Aorta (tissue), 5 donors: ENCODE measurements around the gene ALPP. TPM values are rescaled to one million over a fixed set of nuclear protein-coding genes. Genes with fewer than 3 reads are reported as not detected.
"Not testable (repeated sequence)": the region's sequence is repeated elsewhere in the genome, so short reads cannot be mapped to it uniquely, and the experiment has no call there.

ENCODE experiments used
- ATAC-seq: fragments of 200-7000 bp; cut with Tn5 transposase; one replicate; pipeline ENCODE4 v1.9.1; 2022; ENCODE audit warnings: moderate library complexity; ENCODE audit not compliant: low FRiP score
- DNase-seq, 2 donors: peaks; one replicate each; pipeline ENCODE4 v3.0.0-alpha.2; 2020
- H3K27ac ChIP-seq, 2 donors: one replicate each; pipeline ENCODE4 v1.5.1; 2013; ENCODE audit warnings: low read length in 2 of 2, mild to moderate bottlenecking in 2 of 2, moderate library complexity in 2 of 2, control low read depth in 1 of 2, inconsistent platforms in 1 of 2, low read depth in 1 of 2
- H3K27me3 ChIP-seq, 2 donors: one replicate each; pipeline ENCODE4 v1.6.1; 2013; ENCODE audit warnings: control low read depth in 1 of 2, low read length in 1 of 2, mild to moderate bottlenecking in 1 of 2, moderate library complexity in 1 of 2; ENCODE audit not compliant: insufficient read depth in 2 of 2, control insufficient read depth in 1 of 2
- H3K36me3 ChIP-seq, 2 donors: one replicate each; pipeline ENCODE4 v1.6.1; 2013; ENCODE audit warnings: control low read depth in 1 of 2, low read length in 1 of 2, mild to moderate bottlenecking in 1 of 2; ENCODE audit not compliant: insufficient read depth in 2 of 2, control insufficient read depth in 1 of 2
- H3K4me1 ChIP-seq, 2 donors: one replicate each; pipeline ENCODE4 v1.6.1; 2013; ENCODE audit warnings: low read length in 2 of 2, control low read depth in 1 of 2, mild to moderate bottlenecking in 1 of 2, moderate library complexity in 1 of 2; ENCODE audit not compliant: insufficient read depth in 2 of 2, control insufficient read depth in 1 of 2
- H3K4me3 ChIP-seq, 2 donors: one replicate each; pipeline ENCODE4 v1.5.1; 2013; ENCODE audit warnings: low read length in 2 of 2, control low read depth in 1 of 2, mild to moderate bottlenecking in 1 of 2
- H3K9me3 ChIP-seq: one replicate; pipeline ENCODE4 v1.6.1; 2013; ENCODE audit warnings: mild to moderate bottlenecking, low read length; ENCODE audit not compliant: control insufficient read depth
- WGBS, 2 donors: extraction: QIAGEN DNeasy Blood & Tissue Kit; methylation state at CpG; one replicate each; pipeline ENCODE4 v1.1.7; 2013; 5-methylcytosine and 5-hydroxymethylcytosine counted together
- intact Hi-C, 2 donors: fragments of 100-400 bp; cut with DNase I; formaldehyde crosslinking; loops; one replicate each; pipeline versions ENCODE4 v1.14.2 to v1.15.0; 2022
- polyA plus RNA-seq, 2 donors: library from polyadenylated mRNA; stranded (reverse); fragments of 200-250 nt; gene quantifications; one replicate each; pipeline ENCODE4 v1.2.3, GENCODE V29; 2013
- total RNA-seq, 2 donors: library from RNA; stranded (reverse); fragmentation: NEBNext Ultra II Directional; extraction: Animal tissue kit (Norgen Biotek cat#: 25700); gene quantifications; one replicate each; pipeline ENCODE4 v1.2.1, GENCODE V29; 2021
- donor health status: healthy with polysubstance abuse.
- donor health status: Bipolar disorder and iron deficiency.
- donor health status: DM: no; HTN: no; CAD: no.
- donor health status: DM: no; HTN: no; CAD: no.
- donor health status: DM: yes; HTN: yes; CAD: no.

Gene ALPP
- total and polyA plus RNA-seq, 4 donors: not detected

DNA sequence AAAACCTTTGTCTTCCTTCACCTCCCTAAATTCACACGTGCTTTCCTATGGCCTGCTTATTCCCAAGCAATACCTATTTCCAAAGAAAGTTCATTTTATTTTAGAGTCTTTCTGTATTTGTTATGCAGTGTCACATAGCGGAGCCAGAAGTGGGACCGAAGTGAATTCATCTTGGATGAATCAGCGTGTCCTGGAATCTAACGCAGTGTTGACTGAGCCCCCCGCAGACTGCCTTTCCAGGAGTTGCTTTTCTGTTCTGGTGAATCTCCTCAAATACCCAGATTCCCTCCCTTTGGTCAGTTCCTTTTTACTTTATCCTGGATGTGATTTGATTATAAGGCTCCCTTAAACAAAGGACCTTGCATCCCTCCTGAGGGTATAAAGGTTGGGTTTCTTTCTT, 10.8 kb downstream of the ALPP start:
- no peak overlapping the region for H3K27ac ChIP-seq
- peaks cover 0 to 2% of the 10 kb centered on the region in 2 donors for H3K27me3 ChIP-seq
- no peak for DNase-seq
- intact Hi-C loops: no loop called here
- no peak overlapping the region for H3K4me3 ChIP-seq
- H3K9me3 ChIP-seq: no peaks in the 10 kb centered on the region
- 24 to 35% methylated on average over 6 of the region's 6 CpGs for WGBS, 2 donors
- H3K36me3 ChIP-seq: no peaks in the 10 kb centered on the region
- no peaks in the 10 kb centered on the region for H3K4me1 ChIP-seq
- ATAC-seq: no peak

- ATAC-seq: no peak
- Histone ChIP-seq H3K4me1 (no peaks in the 10 kb centered on the region), H3K4me3 (no peak overlapping the region), H3K27me3 (peaks cover 0 to 2% of the 10 kb centered on the region in 2 donors), H3K36me3 (no peaks in the 10 kb centered on the region), H3K9me3 (no peaks in the 10 kb centered on the region), H3K27ac (no peak overlapping the region)
- WGBS, 2 donors: 25 to 29% methylated on average over 3 of the region's 3 CpGs
- intact Hi-C loops: no loop called here
- no peak for DNase-seq
Measured at GRCh38 chr2:232390661-232391060, 12.1 kb downstream of the ALPP start.

DNA sequence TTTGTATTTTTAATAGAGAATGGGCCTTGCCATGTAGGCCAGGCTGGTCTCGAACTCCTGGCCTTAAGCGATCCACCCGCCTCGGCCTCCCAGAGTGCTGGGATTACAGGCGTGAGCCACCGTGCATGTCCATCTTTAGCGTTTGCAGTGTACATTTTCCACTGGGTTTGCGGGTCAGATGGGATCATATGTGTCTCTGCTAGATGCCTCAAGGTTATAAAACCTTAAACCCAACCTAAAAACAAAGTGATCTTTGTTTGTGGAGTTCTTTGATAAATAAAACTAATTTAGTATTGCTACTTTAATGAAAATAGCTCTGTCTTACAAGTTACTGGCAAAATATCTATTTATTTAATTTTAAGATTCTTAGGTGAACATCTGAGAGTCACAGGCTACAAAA, 15.0 kb downstream of the ALPP start:
- H3K27me3 ChIP-seq: no peaks in the 10 kb centered on the region
- ATAC-seq (no peak), DNase-seq (peak; percentile 3 to 30)
- 89 to 95% methylated on average over 8 of the region's 8 CpGs for WGBS, 2 donors
- no peak overlapping the region for H3K27ac ChIP-seq
- intact Hi-C loops: no loop called here
- H3K4me3 ChIP-seq: no peak overlapping the region
- no peaks in the 10 kb centered on the region for H3K4me1 ChIP-seq
- H3K36me3 ChIP-seq: no peaks in the 10 kb centered on the region
- no peaks in the 10 kb centered on the region for H3K9me3 ChIP-seq

DNA sequence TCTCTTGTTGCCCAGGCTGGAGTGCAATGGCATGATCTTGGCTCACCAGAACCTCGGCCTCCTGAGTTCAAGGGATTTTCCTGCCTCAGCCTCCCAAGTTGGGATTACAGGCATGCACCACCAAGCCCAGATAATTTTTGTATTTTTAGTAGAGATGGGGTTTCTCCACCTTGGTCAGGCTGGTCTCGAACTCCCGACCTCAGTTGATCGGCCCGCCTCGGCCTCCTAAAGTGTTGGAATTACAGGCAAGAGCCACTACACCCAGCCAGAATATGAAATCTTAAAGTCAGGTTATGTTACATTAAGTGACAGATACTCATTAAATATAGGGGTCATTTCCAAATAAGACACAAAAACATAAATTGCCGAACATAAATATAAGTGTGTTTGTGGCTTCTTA, 15.9 kb downstream of the ALPP start:
- DNase-seq: peak; percentile 4 to 37
- 92% methylated on average over 7 of the region's 7 CpGs for WGBS, 2 donors
- H3K27ac ChIP-seq, H3K4me1 ChIP-seq, H3K36me3 ChIP-seq, H3K27me3 ChIP-seq, ATAC-seq, intact Hi-C loops, H3K9me3 ChIP-seq, H3K4me3 ChIP-seq: not testable (repeated sequence)

- Histone ChIP-seq H3K4me3 (no peak overlapping the region), H3K4me1 (no peaks in the 10 kb centered on the region), H3K36me3 (no peaks in the 10 kb centered on the region), H3K27ac (no peak overlapping the region), H3K27me3 (no peaks in the 10 kb centered on the region), H3K9me3 (no peaks in the 10 kb centered on the region)
- intact Hi-C loops: no loop called here
- DNase-seq (no peak), ATAC-seq (no peak)
- WGBS, 2 donors: 84 to 87% methylated on average over 1 of the region's 1 CpG
Measured at GRCh38 chr2:232395586-232395985, 17.0 kb downstream of the ALPP start.

DNA sequence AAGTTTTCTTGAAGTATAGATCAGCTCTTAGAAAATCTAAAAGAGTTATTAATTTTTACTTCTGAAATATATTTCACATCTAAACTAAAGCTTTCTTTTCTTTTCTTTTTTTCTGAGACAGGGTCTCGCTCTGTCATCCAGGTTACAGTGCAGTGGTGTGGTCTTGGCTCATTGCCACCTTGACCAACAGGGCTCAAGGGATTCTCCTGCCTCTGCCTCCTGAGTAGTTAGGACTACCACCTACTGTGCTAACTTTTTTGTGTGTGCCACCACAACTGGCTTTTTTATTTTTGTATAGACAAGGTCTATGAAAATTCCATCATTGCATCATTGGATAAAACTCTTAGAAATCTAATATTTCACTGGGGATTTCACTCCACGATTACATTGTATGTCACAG, 18.1 kb downstream of the ALPP start:
- Histone ChIP-seq H3K27me3 (no peaks in the 10 kb centered on the region), H3K4me1 (no peaks in the 10 kb centered on the region), H3K36me3 (no peaks in the 10 kb centered on the region), H3K9me3 (no peaks in the 10 kb centered on the region), H3K4me3 (no peak overlapping the region), H3K27ac (no peak overlapping the region)
- DNase-seq: no peak
- ATAC-seq: no peak
- WGBS, 2 donors: 50 to 55% methylated on average over 2 of the region's 2 CpGs
- intact Hi-C loops: no loop called here

- Histone ChIP-seq H3K4me1 (no peaks in the 10 kb centered on the region), H3K36me3 (no peaks in the 10 kb centered on the region), H3K27me3 (no peaks in the 10 kb centered on the region), H3K9me3 (no peaks in the 10 kb centered on the region), H3K27ac (no peak overlapping the region), H3K4me3 (no peak overlapping the region)
- DNase-seq (no peak), ATAC-seq (no peak)
- 82 to 90% methylated on average over 5 of the region's 5 CpGs for WGBS, 2 donors
- intact Hi-C loops: no loop called here
Measured at GRCh38 chr2:232398293-232399034, 19.9 kb downstream of the ALPP start.

DNA sequence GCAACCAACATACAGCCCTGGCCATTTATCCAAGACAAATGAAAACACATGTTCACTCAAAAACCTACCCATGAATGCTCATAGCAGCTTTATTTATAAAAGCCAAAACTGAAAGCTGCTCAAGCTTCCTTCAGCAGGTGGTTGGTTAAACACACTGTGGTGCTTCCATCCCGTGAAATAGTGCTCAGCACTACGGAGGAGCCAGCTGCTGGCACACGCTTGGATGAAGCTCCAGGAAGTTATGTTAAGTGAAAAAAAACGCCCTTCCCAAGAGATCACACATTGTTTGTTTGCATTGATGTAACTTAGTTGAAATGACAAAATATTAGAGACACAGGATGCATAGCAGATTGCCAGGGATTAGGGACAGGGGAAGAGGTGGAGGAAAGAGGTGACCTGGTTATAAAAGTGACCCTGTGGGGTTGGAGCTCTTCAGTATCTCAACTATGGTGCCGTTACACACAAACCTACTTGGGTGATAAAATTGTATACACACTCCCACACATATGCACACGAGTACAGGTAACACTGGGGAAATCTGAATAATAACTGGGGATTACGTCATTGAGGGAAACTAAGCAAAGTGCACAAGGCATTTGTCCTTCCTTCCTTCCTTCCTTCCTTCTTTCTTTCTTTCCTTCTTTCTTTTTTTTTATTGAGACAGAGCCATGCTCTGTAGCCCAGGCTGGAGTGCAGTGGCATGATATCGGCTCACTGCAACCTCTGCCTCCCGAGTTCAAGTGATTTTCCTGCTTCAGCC, 21.9 kb downstream of the ALPP start:
- Histone ChIP-seq H3K27ac (no peak overlapping the region), H3K9me3 (no peaks in the 10 kb centered on the region), H3K4me1 (no peaks in the 10 kb centered on the region), H3K36me3 (no peaks in the 10 kb centered on the region), H3K4me3 (no peak overlapping the region), H3K27me3 (no peaks in the 10 kb centered on the region)
- no peak for DNase-seq
- WGBS, 2 donors: 50 to 56% methylated on average over 9 of the region's 9 CpGs
- ATAC-seq: no peak
- intact Hi-C loops: no loop called here

DNA sequence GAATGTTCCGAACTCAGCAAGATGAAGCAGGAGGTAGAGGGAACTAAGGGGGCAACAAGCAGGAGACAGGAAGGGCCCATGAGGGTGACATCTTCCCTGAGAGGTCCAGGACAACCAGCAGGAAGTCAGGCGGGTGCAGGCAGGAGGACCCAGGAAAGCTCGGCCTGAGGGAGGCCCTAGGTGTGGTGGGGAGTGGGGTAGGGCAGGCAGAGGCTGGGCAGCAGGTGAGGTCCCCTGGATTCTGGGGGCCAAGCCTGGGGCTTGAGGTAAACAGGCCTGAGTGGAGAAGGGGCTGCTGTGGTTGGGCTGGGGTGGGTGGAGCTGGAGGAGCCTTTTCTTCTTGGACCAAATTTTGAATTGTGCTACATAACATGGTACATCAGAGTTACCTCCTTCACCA, 24.0 kb downstream of the ALPP start:
- 84 to 88% methylated on average over 3 of the region's 3 CpGs for WGBS, 2 donors
- H3K4me3 ChIP-seq: no peak overlapping the region
- no peaks in the 10 kb centered on the region for H3K4me1 ChIP-seq
- no peaks in the 10 kb centered on the region for H3K27me3 ChIP-seq
- H3K9me3 ChIP-seq: no peaks in the 10 kb centered on the region
- intact Hi-C loops: no loop called here
- no peak overlapping the region for H3K27ac ChIP-seq
- ATAC-seq (no peak), DNase-seq (no peak)
- no peaks in the 10 kb centered on the region for H3K36me3 ChIP-seq
